Adipocyte (in vitro differentiated cells): Measurements from ENCODE around the gene TIMP1.

ENCODE experiments used
- DNase-seq: peaks from one replicate; pipeline ENCODE4 v3.0.0-alpha.2; 2015; ENCODE audit warnings: low read depth
- H3K27me3 ChIP-seq: replicated peaks from 2 replicates; pipeline ENCODE4 v1.7.0; 2013; ENCODE audit warnings: mild to moderate bottlenecking, low read length, moderate library complexity; ENCODE audit not compliant: control insufficient read depth, insufficient read depth
- H3K36me3 ChIP-seq: 2 replicates; pipeline ENCODE4 v1.7.0; 2013; ENCODE audit warnings: low read length, mild to moderate bottlenecking, moderate library complexity; ENCODE audit not compliant: control insufficient read depth, insufficient read depth, severe bottlenecking
- H3K4me1 ChIP-seq: 2 replicates; pipeline ENCODE4 v1.7.0; 2013; ENCODE audit warnings: mild to moderate bottlenecking, low read length, moderate library complexity; ENCODE audit not compliant: control insufficient read depth, insufficient read depth
- H3K4me3 ChIP-seq: 2 replicates; pipeline ENCODE4 v1.7.0; 2013; ENCODE audit warnings: mild to moderate bottlenecking, low read length, moderate library complexity
- H3K9ac ChIP-seq: 2 replicates; pipeline ENCODE4 v1.7.0; 2013; ENCODE audit warnings: mild to moderate bottlenecking, low read length, moderate library complexity
- H3K9me3 ChIP-seq: 2 replicates; pipeline ENCODE4 v1.7.0; 2013; ENCODE audit warnings: mild to moderate bottlenecking, low read length, moderate library complexity; ENCODE audit not compliant: control insufficient read depth

The TIMP1 gene

DNA sequence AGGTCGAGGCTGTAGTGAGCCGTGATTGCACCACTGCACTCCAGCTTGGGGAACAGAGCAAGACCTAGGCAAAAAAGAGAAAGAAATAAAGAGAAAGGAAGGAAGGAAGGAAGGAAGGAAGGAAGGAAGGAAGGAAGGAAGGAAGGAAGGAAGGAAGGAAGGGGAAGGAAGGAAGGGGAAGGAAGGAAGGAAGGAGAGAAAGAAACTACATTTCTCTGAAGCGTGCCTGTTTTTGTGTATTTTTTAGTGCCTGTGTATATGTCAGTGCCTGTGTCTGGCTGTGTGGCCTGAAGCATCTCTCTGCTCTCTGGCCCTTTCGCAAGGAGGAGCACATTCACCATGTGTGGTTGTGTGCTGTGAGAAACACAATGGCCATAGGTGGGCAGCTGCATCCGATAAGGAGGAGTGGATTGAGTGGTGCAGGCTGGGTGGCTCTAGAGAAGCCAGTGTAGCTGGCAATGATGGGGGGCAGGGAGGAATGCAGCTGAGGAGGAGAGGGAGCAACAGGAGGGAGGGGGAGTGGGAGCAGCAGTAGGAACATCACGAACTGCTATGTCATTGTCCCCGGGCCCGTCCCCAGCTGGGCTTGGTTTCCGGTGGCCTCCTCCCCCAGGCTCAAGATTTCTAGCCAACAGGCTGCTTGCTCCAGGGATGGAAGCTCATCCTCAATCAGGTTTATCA, 26.0 kb downstream of the TIMP1 start:
- H3K9ac ChIP-seq = no peak overlapping the region
- H3K4me1 ChIP-seq = peaks cover 3% of the 10 kb centered on the region
- H3K27me3 ChIP-seq = peaks cover 37% of the 10 kb centered on the region
- H3K4me3 ChIP-seq = no peak overlapping the region
- H3K36me3 ChIP-seq = no peaks in the 10 kb centered on the region
- no peak for DNase-seq
- peaks cover 14% of the 10 kb centered on the region for H3K9me3 ChIP-seq

DNA sequence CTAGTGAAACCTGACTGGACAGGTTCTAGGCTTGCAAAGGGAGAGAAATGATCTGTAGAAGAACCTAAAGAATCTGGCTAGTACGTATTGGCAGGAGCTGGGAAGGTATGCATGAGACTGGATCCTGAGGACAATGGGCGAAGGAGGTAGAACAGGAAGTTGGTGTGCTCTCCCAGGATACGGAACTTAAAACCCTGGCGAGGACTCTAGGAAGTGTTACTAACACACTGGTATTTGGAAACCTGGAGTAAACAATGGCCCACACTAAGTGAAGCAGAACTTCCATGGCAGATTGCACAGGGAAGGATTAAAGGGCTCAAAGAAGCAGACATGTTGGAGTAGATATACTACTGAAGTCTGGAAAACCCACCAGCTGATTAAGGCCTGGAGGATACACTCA, 28.3 kb downstream of the TIMP1 start:
- no peak overlapping the region for H3K9ac ChIP-seq
- peaks cover 43% of the 10 kb centered on the region for H3K27me3 ChIP-seq
- no peaks in the 10 kb centered on the region for H3K36me3 ChIP-seq
- DNase-seq = no peak
- peaks cover 3% of the 10 kb centered on the region for H3K4me1 ChIP-seq
- H3K4me3 ChIP-seq = no peak overlapping the region
- H3K9me3 ChIP-seq = peaks cover 27% of the 10 kb centered on the region

DNA sequence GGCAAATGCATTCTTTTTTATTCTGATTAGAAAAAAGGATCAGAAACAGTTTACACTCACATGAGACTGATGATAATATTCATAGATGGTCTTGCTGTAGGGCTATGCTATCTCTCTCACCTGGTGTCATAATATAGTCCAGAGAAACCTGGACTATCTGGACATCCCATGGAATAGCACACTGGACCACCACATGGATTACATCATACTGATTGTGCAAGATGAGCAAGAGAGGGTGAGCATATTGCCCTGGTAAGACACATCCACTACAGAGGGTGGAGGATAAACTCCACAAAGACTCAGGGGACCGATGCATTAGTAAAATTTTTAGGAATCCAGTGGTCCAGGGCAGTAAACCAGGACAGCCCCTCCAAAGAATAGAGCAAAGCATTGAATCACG, 29.3 kb downstream of the TIMP1 start:
- H3K4me1 ChIP-seq = peaks cover 3% of the 10 kb centered on the region
- no peak overlapping the region for H3K9ac ChIP-seq
- no peak for DNase-seq
- peaks cover 27% of the 10 kb centered on the region for H3K9me3 ChIP-seq
- no peak overlapping the region for H3K4me3 ChIP-seq
- H3K36me3 ChIP-seq = no peaks in the 10 kb centered on the region
- peaks cover 50% of the 10 kb centered on the region for H3K27me3 ChIP-seq

DNA sequence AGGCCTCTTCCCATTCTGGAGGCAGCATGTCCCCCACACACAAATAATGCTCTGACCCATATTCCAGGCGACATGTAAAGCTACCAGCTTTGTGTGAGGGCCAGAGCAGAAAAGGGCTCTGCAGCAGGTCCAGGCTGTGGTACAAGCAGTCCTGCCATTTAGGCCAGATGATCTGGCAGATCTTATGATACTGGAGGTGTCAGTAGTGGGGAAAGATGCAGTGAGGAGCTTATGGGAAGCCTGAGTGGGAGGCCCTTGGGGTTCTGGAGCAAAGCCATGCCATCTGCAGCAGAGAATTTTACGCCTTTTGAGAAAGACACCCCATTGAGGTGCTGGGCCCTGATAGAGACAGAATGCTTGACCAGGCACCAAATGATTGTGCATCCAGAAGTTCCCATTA, 29.7 kb downstream of the TIMP1 start:
- DNase-seq = no peak

DNA sequence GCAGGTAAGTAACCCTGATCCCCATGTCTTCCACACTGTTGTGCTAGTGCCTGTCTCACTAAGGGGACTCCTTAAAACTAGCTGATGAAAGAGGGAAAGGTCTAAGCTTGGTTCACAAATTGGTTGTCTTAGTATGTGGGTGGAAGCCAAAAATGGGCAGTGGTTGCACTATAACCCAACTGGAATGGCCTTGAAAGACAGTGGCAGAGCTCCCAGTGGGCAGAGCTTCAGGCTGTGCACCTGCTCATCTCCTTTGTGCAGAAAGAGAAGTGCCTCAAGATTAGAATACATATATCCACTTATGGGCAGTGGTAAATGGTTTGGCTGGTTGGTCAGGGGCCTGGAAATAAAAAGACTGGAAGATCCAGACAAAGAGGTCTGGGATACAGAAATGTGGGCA, 30.2 kb downstream of the TIMP1 start:
- peaks cover 3% of the 10 kb centered on the region for H3K4me1 ChIP-seq
- no peak overlapping the region for H3K4me3 ChIP-seq
- no peak for DNase-seq
- H3K9me3 ChIP-seq = peaks cover 27% of the 10 kb centered on the region
- peaks cover 56% of the 10 kb centered on the region for H3K27me3 ChIP-seq
- H3K9ac ChIP-seq = no peak overlapping the region
- H3K36me3 ChIP-seq = no peaks in the 10 kb centered on the region

More for the DNA sequence above, 29.7 kb downstream of the TIMP1 start:
- Histone ChIP-seq H3K4me1 (peaks cover 3% of the 10 kb centered on the region), H3K9ac (no peak overlapping the region), H3K36me3 (no peaks in the 10 kb centered on the region), H3K27me3 (peaks cover 54% of the 10 kb centered on the region), H3K4me3 (no peak overlapping the region), H3K9me3 (peaks cover 27% of the 10 kb centered on the region)

DNA sequence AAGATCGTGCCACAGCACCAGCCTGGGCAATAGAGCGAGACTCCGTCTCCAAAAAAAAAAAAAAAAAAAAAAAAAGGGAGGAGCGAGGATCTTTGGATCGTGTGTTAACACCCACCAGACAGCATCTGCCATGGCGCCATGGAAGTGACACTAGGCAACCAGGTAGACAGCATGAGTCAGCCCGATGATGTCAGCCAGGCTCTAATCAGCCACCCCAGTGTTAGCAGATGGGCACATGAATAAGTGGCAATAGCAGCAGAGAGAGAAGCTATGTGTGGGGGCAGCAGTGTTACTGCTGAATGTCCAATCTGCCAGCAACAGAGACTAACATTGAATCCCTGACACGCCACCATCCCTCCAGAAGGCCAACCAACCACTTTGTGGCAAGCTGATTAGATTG, 30.8 kb downstream of the TIMP1 start:
- DNase-seq = no peak
- Histone ChIP-seq H3K9me3 (peaks cover 27% of the 10 kb centered on the region), H3K4me1 (peaks cover 3% of the 10 kb centered on the region), H3K27me3 (peaks cover 56% of the 10 kb centered on the region), H3K4me3 (no peak overlapping the region), H3K36me3 (no peaks in the 10 kb centered on the region), H3K9ac (no peak overlapping the region)

DNA sequence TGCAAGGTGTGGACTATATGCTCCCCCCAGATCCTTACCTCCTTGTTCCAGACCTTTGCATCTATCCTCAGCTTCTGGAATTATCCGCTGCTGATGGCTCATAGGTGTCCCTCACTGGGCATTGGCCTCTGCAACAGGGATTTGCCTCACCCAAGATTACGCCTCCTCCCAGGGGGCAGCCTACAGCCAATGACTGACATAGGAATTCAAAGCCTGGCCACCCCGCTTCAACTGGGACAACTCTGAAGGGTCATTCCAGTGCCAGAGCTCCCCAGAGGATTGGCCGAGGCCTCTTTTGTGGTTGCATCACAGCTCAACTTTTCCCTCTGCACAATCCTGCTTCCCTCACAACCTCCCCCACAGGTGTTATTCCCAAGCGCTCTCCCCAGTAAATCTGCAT, 32.4 kb downstream of the TIMP1 start:
- H3K36me3 ChIP-seq = no peaks in the 10 kb centered on the region
- no peak for DNase-seq
- no peak overlapping the region for H3K4me3 ChIP-seq
- no peak overlapping the region for H3K9ac ChIP-seq
- H3K9me3 ChIP-seq = peaks cover 25% of the 10 kb centered on the region
- peaks cover 3% of the 10 kb centered on the region for H3K4me1 ChIP-seq
- peaks cover 49% of the 10 kb centered on the region for H3K27me3 ChIP-seq

DNA sequence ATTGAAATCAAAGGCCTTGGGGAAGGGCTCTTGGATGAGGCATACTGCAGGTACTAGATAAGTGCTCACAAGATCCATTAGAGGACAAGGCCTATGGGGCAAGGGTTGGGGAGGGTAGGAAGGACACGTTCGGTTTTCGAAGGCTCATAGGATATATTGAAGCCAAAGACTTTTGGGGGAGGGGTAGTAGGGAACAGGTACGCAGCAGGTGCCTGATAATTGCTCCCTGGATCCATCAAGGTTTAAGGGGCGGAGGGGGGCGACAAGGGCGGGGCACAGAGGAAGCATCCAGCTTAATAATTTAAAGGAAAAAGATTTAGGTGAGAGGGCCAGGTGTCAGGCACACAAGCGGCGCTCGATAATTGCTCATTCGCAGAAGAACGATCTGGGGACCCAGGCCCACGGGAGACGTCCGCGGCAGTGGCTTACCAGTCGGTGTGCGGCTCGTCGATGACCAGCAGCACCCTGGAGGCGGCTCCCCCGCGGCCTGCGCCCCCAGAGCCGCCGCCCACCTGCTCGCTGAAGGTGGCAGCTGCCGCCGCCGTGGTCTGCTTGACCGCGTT, 36.8 kb downstream of the TIMP1 start:
- peaks cover 43% of the 10 kb centered on the region for H3K27me3 ChIP-seq
- peaks cover 8% of the 10 kb centered on the region for H3K9me3 ChIP-seq
- DNase-seq = no peak
- H3K9ac ChIP-seq = no peak overlapping the region
- H3K36me3 ChIP-seq = no peaks in the 10 kb centered on the region
- H3K4me3 ChIP-seq = no peak overlapping the region
- no peaks in the 10 kb centered on the region for H3K4me1 ChIP-seq

DNA sequence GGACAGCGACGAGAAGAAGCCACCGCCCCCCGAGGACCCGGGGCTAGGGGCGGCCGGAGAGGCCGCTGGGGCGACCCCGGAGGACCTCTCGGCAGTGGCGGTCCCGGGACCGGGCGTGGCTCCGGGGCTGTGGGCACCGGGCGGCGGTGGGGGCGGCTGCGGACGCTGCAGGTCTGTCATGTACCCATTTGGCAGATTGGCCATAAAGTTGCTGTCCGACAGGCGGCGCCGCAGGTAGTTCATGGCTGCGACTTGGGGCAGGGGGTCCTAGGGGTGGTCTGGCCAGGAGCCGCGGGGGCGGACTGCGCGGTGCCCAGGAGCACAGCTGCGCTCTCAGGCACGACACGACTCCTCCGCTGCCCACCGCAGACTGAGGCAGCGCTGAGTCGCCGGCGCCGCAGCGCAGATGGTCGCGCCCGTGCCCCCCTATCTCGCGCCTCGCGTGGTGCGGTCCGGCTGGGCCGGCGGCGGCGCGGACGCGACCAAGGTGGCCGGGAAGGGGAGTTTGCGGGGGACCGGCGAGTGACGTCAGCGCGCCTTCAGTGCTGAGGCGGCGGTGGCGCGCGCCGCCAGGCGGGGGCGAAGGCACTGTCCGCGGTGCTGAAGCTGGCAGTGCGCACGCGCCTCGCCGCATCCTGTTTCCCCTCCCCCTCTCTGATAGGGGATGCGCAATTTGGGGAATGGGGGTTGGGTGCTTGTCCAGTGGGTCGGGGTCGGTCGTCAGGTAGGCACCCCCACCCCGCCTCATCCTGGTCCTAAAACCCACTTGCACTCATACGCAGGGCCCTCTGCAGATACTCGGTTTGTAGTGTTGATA, 37.5 kb downstream of the TIMP1 start, which contains the start of gene SYN1:
TSS of gene SYN1 (minus strand) at position 372 of the 817 bp plus-strand sequence. CDS start at position 243, 129 bp downstream.
- no peaks in the 10 kb centered on the region for H3K36me3 ChIP-seq
- H3K9ac ChIP-seq = no peak within 1 kb of the TSS
- peaks cover 4% of the 10 kb centered on the region for H3K9me3 ChIP-seq
- H3K4me3 ChIP-seq = peak within 1 kb of the TSS; percentile 61
- no peaks in the 10 kb centered on the region for H3K4me1 ChIP-seq
- peaks cover 39% of the 10 kb centered on the region for H3K27me3 ChIP-seq
- DNase-seq = peak; percentile 78

DNA sequence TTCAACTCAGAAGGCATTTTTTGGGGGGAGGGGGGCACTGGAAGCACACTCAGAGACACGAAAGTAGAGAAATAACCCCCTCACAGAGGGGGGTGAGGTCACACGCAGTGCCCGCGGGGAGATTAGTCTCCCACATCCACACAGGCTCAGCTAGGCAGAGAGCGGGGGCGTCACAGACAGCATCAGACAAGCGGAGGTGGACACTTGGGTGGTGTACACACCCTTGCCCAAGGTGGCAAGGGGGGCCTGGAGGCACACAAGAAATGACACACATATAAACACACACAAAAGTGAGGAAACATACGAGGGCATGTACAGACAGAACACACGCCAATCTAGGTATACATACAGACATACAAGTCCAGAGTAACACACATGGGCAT, 38.1 kb downstream of the TIMP1 start:
- no peak overlapping the region for H3K4me3 ChIP-seq
- no peak overlapping the region for H3K9ac ChIP-seq
- H3K27me3 ChIP-seq = peaks cover 37% of the 10 kb centered on the region
- peaks cover 4% of the 10 kb centered on the region for H3K9me3 ChIP-seq
- H3K36me3 ChIP-seq = no peaks in the 10 kb centered on the region
- H3K4me1 ChIP-seq = no peaks in the 10 kb centered on the region
- DNase-seq = no peak

DNA sequence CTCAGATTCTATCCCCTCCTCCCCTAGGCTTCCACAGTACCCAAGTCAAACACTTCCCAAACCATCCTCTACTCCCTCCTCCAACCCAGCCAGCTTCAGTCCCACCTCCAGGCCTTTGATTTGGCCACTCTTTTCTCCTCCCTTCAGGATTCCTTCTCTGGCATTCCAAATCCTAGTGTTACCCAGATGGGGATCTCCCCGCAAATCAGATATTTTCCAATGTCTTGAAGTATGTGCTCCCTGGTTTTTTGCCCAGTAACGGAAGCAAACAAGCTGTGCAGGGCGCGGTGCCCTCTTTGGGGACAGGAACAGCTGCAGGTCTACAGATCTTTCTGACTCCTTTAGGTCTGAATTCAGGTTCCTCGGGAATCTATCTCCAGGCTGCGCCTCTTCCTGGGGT, 39.6 kb downstream of the TIMP1 start:
- H3K4me3 ChIP-seq = no peak overlapping the region
- H3K9me3 ChIP-seq = peaks cover 4% of the 10 kb centered on the region
- no peak for DNase-seq
- H3K4me1 ChIP-seq = no peaks in the 10 kb centered on the region
- no peak overlapping the region for H3K9ac ChIP-seq
- no peaks in the 10 kb centered on the region for H3K36me3 ChIP-seq
- H3K27me3 ChIP-seq = peaks cover 29% of the 10 kb centered on the region
